GM18502 (cell line): ENCODE measurements around the gene TCEA3.

ENCODE experiments used
- ATAC-seq: cut with Tn5 transposase; IDR thresholded peaks from one replicate; pipeline ENCODE4 v1.9.1; 2021; ENCODE audit warnings: mild to moderate bottlenecking; ENCODE audit not compliant: unreplicated experiment, poor library complexity

TCEA3 gene

GRCh38 chr1:23370330-23370708, 54.2 kb downstream of the TCEA3 start:
- no peak for ATAC-seq

GRCh38 chr1:23369335-23370013, 55.1 kb downstream of the TCEA3 start, which contains the start of gene ZNF436:
Gene ZNF436, minus strand, starts transcription at chr1:23369836. Its CDS starts 1,831 bp downstream, at chr1:23368005.
- no peak for ATAC-seq

- ATAC-seq, result peak; percentile 75
Measured at GRCh38 chr1:23368562-23369334, 55.8 kb downstream of the TCEA3 start.

GRCh38 chr1:23367791-23368561, 56.6 kb downstream of the TCEA3 start:
- peak; percentile 88 for ATAC-seq

GRCh38 chr1:23367451-23367790, 57.1 kb downstream of the TCEA3 start:
- no peak for ATAC-seq

- no peak for ATAC-seq
Measured at GRCh38 chr1:23366598-23366997, 58.0 kb downstream of the TCEA3 start.

GRCh38 chr1:23366146-23366545, 58.4 kb downstream of the TCEA3 start:
- no peak for ATAC-seq

GRCh38 chr1:23362218-23362713, 62.3 kb downstream of the TCEA3 start:
- ATAC-seq, result no peak

GRCh38 chr1:23358310-23358875, 66.2 kb downstream of the TCEA3 start:
- no peak for ATAC-seq

- no peak for ATAC-seq
Measured at GRCh38 chr1:23357138-23357908, 67.2 kb downstream of the TCEA3 start.

- no peak for ATAC-seq
Measured at GRCh38 chr1:23356471-23357137, 67.9 kb downstream of the TCEA3 start.

- no peak for ATAC-seq
Measured at GRCh38 chr1:23354245-23354644, 70.3 kb downstream of the TCEA3 start.

- ATAC-seq, result no peak
Measured at GRCh38 chr1:23352096-23352695, 72.4 kb downstream of the TCEA3 start.

- ATAC-seq, result no peak
Measured at GRCh38 chr1:23345920-23346319, 78.6 kb downstream of the TCEA3 start.

GRCh38 chr1:23344987-23345472, 79.5 kb downstream of the TCEA3 start:
- ATAC-seq, result no peak

- ATAC-seq, result peak; percentile 93
Measured at GRCh38 chr1:23344111-23344986, 80.2 kb downstream of the TCEA3 start, which contains the start of gene HNRNPR. Gene HNRNPR, minus strand, starts transcription at chr1:23344284. Its CDS starts 3,276 bp downstream, at chr1:23341008.

GRCh38 chr1:23343221-23344110, 81.1 kb downstream of the TCEA3 start:
- ATAC-seq, result peak; percentile 7
